SKM-1 treated with dmso at 0.1 percent for 144 hours (cell line): ENCODE data around the gene TSPAN18.

Source experiments
- DNase-seq: peaks from one replicate; lab custom pipeline; 2025; ENCODE audit not compliant: unreplicated experiment; lab: John Stamatoyannopoulos, UW

The TSPAN18 gene

DNA sequence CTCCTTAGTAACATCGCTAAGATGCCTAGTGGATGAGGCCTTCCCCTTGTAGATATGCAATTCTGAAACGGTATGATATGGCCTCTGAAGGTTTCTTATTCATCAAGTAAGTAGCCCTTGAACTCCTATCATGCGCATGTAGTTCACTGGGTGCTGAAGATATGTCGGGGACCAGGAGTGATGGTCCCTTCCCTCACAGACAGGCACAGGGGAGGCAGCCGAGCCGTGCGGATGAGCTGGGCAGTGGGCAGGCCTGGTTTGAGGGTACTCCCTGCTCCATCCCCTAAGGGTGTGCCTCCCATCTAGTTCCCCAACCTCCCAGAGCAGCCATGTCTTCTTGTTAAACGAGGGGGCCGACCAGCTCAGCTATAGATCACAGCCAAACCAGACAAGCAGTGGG lies 183.8 kb downstream of the TSPAN18 start:
- DNase-seq = no peak

DNA sequence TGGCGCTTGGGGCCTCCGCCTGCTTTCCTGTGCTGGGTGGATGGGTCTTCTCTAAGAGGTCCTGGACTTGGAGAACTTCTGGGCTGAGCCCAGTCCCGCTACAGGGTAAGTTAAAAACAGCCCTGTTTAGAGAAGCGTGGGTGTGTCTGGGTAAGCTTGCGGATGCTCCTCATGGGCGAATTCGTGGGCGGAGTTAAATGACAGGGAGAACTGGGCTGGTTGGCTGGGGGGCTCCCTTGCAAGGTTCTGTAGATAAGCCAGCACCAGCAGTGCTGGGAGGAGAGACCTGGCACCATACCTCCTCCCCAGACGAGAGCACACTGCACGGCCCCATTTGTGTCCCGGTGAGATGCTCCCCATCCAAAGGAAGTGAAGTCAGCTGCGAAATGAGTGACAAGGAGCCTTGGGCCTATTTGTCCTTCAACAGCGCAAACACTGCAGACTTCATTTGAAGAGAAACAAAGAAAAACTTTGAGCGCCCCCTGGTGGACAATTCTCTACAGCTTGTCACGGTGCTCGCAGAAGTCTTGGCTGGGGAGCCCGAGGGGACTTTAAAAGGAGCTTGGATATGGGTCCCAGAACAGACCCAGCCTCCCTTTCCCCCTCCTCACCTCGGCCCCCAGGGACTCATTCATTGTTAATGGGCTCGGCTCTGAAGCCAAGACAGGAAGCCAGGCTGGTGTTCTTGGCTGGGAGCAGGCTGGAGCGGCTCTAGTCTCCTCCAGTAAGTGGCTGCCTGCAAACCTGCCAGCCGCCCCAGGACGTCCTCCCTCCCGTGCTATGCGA lies 184.5 kb downstream of the TSPAN18 start:
- DNase-seq = peak; percentile 58

DNA sequence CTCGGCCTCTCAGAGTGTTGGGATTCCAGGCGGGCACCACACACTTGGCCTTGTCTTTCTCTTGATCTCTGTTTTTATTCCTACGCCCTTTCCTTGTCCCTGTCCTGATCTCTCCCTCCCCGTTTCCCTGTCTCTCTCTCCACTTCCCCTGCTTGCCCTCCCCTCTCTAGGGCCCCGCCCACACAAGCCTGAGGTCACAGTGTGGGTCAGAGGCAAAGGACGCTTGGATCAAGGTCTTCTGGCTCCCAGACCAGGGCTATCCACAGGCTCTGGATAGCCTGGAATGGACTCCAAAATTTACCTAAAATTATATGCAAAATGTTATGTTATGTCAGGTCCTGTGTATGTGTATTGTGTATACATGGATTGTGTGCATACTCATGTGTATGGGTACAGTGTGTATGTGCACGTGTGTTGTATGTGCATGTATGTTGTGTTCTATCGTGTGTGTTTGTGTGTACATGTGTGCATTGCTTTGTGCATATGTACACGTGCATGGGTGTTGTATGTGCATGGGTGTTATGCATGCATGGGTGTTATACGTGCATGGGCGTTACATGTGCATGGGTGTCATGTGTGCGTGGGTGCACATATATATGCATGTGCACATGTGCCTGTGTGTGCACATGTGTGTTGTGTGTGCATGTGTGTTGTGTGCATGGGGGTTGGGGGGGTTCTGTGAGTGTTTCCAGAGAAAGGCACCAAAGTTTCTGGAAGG lies 185.7 kb downstream of the TSPAN18 start:
- no peak for DNase-seq

DNA sequence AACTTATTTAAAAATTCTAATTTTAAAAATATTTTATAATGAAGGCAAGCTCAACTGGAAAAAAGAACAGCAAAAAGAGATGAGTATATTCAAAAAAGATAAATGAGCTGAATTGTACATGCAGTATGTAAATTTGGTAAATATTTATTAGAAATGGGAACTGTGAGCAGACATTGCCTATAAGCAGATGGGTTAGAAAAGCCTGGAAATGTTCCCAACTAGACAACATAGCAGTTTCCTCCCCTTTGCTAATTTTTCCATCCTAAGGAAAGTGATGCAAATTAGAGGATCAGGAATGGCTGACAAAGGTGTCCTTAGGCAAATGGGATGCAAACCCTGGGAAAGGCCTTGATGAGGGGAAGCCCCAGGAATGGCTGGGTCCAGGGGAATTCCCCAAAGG lies 186.7 kb downstream of the TSPAN18 start:
- DNase-seq = no peak

DNA sequence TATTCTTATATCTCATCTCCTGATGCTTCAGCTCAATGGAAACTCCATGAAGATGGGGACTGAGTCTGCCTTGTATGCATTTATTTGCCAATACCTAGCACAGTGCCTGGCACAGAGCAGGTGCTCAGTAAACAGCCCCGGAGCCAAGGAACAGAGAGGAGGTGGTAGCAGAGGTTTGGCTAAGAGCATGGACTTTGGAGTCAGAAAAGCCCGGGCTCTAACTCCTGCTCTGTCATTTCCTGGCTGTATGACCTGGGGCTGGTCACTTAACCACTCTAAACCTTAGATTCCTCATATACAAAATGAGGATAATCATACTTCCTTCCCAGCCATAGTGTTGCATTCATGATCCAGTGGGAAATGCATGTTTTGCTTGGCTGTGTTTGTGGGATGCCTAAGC lies 187.3 kb downstream of the TSPAN18 start:
- DNase-seq = no peak

DNA sequence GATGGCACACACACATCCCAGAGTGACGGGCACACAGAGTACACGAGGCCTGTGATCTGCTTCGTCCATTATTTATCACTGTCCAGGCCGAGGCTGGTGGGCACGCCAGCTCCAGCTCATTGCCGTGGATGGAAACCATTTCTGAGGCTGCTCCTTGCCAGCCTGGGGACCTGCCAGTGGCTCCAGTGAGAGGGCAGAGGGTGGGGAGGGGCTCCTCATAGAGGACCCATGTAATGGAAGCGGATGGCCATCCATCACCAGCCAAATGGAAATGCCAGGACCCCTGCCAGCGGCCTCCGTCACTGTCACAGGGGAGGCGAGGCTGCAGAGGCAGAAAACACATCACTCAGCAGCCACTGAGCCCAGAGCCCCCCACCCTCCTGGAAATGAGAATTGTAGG lies 188.2 kb downstream of the TSPAN18 start:
- no peak for DNase-seq

DNA sequence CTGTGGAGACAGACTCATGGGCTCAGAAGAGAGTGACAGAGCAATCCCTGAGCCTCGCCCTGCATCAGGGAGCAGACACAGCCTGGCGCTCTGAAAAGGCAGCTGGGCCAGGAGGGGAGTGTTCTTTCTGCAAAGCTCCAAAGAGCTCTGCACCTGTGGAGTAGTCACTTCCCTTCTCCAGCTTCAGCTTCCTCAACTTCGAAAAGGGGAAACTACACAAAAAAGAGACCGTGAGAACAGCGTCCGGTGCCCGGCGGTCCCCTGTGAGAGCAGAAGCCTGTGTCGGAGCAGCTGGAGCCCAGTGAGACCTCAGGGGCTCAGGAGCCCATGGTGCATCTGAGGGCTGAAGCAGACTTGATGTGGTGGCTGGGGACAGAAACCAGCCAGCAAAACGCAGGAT lies 188.9 kb downstream of the TSPAN18 start:
- DNase-seq = peak; percentile 68

DNA sequence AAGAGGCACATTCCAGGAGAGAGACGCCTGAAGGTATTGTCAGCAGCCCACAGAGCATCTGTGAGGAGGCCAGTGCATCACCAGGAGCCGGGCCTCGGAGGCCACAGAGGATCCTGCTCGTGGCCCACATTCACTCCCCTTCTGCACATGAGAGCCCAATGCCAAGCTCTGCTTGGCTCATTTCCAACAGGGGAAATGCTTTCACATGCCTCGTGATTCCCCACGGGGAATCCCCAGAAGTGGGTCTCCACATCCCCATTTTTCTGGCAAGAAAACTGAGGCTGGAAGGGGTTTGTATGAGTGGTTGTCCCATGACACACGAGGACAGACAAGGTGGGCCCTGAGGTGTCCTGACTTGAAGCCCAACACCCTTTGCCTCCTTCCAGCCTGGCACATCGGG lies 189.6 kb downstream of the TSPAN18 start:
- no peak for DNase-seq

DNA sequence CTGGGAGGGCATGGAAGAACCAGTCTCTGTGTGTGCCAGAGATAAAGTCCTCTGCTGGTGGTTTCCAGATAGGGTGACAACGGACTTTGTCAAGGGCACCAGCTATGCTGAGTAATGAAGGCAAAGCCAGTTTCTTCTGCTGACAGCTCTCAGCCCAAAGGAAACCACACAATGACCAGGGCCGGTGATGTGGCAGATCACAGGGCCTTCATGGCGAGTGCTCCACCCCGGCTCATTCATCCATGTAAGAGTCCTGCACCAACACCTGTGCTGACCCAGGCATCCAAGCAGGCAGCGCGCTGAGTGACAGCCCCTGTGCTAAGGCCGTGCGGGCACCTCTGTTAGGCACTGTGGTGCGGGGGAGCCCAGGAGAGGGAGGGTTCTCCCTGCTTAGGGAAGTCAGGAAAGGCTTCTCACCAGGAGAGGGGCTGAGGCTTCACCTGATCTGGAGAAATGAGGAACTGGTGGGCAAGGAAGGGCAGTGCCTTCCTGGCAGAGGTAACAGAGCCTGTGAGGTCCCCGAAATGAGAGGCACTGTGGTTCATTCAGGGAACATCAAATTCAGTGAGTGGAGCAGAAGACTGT lies 190.1 kb downstream of the TSPAN18 start:
- DNase-seq = no peak

DNA sequence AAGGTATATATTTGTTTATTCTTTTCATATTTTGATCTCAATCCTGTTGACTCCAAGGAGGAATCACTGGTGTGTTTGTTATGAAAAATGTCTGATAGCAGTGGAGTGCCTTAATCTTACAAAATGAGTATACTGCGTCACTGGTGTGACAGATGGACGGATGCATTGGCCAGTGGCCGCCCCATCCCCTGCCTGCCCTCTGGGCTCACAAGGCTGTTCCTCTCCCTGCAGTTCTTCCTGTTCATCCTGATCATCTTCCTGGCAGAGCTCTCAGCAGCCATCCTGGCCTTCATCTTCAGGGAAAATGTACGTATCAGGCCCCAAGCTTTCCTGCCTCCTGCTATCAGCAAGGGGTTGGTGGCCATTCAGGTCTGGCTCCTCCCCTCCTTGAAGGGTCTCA lies 191.0 kb downstream of the TSPAN18 start:
- DNase-seq = no peak

DNA sequence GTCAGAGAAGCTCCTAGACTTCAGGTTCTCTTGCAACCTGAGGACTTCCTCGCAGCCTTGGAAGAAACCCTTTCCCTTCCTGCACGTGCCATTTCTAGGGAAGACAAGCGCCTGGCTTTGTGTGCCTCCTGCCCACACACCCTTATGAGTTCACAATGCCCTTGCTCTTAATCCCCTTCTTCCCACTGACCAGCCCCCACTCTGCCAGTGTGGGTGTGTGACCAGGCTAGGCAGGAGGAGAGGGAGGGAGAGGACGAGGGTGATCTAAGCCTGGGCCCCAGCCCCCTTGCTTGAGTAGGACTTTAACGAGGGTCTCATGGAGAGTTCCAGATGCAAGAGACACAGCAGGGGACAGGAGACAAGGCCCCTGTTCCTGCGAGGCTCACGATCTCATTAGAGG lies 193.7 kb downstream of the TSPAN18 start:
- no peak for DNase-seq

DNA sequence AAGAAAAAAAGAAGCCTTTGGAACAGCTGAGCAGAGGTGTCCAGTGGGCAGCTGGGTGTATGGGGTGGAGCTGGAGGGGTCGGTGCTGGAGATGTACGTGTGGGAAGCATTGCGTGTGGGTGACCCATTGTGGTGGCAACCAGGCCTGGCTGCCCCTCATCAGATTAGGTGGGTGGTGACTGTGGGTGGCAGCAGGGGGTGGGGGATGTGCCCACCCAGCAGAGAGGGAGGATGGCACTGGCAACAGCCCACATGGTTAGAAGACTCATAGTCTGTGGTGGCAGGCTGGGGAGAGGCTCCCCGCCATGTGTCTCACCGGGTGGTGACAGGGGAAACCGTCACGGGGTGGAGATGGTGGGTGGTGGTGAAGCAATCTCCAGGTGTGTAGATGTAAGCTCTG lies 196.4 kb downstream of the TSPAN18 start:
- DNase-seq = no peak

DNA sequence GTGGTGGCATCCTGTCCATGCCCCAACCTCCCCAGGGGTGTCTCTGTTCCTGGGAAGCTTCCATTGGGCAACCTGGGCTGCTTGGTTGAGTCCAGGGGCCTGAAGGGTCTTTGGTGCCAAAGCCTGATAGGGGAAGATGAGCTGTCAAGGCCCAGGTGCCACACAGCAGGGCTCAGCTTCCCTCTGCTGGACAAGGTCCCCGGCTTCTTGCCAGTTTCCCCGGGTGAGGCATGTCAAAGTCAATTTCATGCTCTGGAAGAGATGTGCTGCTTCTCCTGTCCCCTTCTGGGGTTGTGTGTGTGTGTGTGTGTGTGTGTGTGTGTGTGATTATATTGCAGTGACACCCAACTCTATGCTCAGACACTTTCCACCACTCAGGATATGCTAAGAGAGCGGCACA lies 197.0 kb downstream of the TSPAN18 start:
- DNase-seq = no peak

DNA sequence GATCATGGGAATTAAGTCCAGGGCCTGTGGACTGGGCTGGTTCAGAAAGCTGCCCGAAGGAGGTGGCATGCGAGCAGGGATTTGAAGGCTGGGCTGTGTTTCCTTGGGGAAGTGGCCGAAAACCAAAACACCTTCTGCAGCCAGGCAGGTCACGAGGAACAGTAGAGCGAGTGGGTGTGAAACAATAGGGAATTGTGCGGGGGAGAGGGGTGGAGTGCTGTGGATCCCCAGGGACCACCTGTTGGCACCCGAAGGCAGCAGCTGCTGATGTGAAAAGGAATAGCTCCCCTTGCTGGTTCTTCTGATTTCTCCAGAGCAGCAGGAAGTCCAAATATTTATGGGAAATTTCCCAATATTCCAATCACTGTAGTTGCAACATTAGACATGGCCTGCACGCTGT lies 199.3 kb downstream of the TSPAN18 start:
- no peak for DNase-seq

DNA sequence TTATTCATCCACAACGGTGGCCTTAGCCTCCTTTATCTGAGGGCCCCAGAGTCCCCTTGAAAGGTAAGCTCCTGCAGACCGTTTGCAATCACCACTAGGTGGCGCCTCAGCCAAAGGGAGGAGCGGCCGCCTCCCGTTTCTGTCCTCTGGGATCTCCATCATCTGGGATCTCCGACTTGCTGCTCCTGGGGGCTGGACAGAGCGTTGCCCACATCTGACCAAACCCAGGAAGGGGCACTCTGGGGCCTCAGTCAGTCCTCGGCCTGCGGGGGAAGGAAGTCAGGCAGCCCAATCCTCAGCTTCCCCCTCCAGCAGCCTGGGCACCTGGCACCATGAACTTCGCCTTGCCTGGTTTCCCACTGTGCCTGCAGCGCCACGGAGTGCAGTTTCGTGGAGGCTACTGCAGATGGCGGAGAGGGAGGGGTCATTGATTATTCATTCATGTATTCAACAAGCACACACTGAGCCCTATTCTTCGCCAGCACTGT lies 200.5 kb downstream of the TSPAN18 start:
- DNase-seq = peak; percentile 47

DNA sequence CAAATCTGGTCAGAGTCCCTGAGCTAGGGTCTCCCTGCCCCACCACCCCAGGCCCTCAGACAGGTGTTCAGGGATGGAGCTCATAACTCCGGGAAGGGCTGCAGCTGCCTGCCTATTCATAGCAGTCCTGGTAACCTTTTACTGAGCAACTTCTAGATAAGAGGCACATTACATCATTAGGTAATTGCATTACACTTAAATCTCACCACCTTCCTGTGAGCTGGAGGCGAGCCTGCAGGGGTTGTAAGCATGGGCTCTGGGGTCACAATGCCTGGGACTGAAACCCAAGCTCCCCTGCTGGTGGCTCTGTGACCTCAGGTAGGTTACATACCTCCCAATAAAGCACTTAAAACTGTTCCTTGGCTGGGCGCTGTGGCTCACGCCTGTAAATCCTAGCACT lies 201.4 kb downstream of the TSPAN18 start:
- DNase-seq = no peak

DNA sequence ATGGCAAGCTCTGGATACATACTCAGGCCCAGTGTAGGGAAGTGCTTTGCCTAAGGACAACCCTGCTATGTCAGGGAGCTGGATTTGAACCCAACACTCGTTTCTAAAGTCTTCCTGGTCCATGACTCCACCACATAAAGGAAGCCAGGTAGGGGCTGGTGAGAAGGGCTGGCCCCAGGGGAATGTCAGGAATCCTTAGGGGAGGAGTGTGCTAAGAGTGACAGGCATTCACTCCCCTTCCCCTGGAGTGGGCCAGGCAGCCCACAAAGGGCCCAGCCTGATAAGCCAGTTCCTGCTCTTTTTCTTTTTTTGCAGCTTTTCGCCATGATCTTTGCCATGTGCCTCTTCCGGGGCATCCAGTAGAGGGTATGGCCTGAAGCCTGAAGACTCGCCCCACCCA lies 202.1 kb downstream of the TSPAN18 start:
- no peak for DNase-seq

DNA sequence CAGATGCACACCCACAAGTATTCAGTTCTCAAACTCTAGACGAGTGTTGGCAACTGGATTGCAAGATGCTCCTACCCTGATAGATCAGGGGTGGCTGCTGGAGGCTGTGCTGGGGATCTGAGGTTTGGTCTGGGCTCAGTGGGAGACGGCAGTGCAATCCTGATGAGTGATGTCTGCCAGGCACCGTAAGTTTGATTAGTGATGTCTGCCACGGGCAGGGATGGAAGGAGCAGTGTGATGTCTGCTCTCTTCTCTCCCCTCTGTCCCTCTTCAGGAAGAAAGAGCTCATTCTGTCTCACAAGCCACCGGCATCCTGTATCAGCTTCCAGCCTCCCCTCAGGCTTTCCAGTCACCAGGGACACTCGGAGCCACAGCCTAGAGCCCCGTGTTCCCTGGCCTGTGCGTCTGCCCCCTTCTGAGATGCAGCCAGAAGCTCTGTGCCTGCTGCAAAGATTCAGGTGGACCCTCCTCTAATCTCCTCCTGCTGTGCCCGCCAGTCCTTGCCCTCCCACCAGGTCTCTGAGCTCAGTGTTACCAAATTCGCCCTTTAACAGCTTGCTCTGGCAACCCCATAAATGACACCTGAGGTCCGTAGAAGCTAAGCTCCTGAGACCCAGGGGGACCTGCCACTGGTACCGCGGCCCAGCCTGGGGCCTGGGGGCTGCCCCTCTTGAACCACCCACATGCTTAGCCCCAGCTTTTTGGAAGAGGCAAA lies 204.0 kb downstream of the TSPAN18 start:
- no peak for DNase-seq

DNA sequence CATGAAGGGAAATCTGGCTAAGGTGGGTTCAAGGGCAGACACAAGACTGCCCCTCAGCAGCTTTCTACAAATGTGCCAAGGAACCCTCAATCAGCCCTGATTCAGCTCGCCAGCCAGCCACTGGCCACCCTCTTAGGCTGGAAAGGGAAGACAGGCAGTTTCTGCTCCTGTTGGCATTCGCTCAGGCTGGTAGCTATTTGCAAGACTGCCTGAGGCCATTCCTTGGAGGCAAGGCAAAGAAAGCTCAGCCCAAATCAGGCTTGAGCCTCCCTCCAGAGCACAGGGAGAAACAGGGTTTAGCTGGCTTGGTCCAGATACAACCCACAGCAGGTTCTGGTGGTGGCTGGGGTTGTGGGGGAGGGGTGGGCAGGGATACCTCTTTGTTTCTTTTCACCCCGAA lies 204.7 kb downstream of the TSPAN18 start:
- no peak for DNase-seq

DNA sequence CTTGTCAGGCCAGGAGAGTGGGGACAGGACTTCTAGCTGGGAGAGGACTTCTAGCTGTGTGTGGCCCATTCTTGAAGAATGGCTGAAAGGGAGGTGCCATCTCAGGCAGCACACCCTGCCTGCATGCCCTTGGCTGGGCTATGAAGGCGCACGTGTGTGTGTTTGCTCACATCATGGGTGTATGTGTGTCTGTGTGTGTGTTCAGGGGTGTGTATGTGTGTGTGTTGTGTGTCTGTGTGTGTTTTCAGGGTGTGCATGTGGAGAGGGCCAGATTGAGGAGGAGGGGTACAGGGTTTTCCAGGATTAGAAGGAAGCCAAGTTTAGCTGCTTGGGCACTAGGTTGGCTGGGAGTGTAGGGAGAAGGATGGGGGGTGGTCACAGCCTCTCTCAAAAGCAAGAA lies 207.3 kb downstream of the TSPAN18 start:
- no peak for DNase-seq

DNA sequence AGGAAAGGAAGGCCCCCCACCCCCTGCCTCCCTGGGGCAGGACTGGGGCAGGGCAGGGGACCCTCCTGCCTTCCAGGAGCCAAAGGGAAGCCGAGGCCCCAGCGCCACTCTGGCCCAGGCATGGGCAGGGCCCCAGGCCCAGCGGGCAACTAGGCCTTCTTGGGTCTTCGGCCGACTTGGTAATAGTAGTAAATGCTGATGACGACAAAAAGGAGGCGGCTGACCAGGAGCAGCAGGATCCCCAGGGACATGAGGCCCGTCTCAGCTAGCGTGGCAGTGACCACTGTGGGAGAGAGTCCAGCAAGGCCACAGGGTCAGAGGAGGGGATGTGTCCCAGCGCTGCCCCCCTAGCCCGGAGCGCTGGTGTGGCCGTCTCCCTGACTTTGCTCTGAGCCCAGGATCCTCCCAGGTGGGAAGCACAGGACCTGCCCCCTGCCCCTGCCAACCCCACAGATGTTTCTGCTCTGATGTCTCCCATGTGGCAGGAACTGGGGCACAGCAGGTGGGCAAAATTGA lies 208.0 kb downstream of the TSPAN18 start:
- no peak for DNase-seq
